Stimulated activated CD8-positive, alpha-beta memory T cell treated with anti-CD3 and anti-CD28 coated beads, Interleukin-15, amount 100 ng/mL, for 1 hour (primary cell): Measurements from ENCODE around the gene BAG1.

Experiments
- DNase-seq: peaks from one replicate; pipeline ENCODE4 v3.0.0-alpha.2; 2020; ENCODE audit warnings: low read depth

The BAG1 gene

GRCh38 chr9:33264473-33265177, at the start of gene BAG1, which contains the start of gene CHMP5:
Gene BAG1 (minus strand): TSS chr9:33264708.
Gene CHMP5 (plus strand): TSS chr9:33265049. CDS start chr9:33265079, 30 bp downstream.
- DNase-seq, result peak; percentile 100

- no peak for DNase-seq
These were observed 47.4 kb upstream of the BAG1 start for GRCh38 chr9:33311953-33312352.

- no peak for DNase-seq
These were observed 46.2 kb upstream of the BAG1 start for GRCh38 chr9:33310748-33311147.

- no peak for DNase-seq
These were observed 45.4 kb upstream of the BAG1 start for GRCh38 chr9:33309903-33310302.

- no peak for DNase-seq
These were observed 42.6 kb upstream of the BAG1 start for GRCh38 chr9:33307067-33307466.

- no peak for DNase-seq
These were observed 41.5 kb upstream of the BAG1 start for GRCh38 chr9:33306037-33306436.

GRCh38 chr9:33304362-33304761, 39.9 kb upstream of the BAG1 start:
- DNase-seq, result no peak

GRCh38 chr9:33300546-33300945, 36.0 kb upstream of the BAG1 start:
- DNase-seq, result no peak

- DNase-seq, result no peak
These were observed 32.9 kb upstream of the BAG1 start for GRCh38 chr9:33297432-33297831.

GRCh38 chr9:33295571-33295970, 31.1 kb upstream of the BAG1 start:
- DNase-seq, result no peak

GRCh38 chr9:33294670-33295432, 30.3 kb upstream of the BAG1 start:
- DNase-seq, result no peak

GRCh38 chr9:33293782-33294181, 29.3 kb upstream of the BAG1 start:
- DNase-seq, result no peak

- DNase-seq, result no peak
These were observed 27.4 kb upstream of the BAG1 start for GRCh38 chr9:33291901-33292300.

- no peak for DNase-seq
These were observed 26.5 kb upstream of the BAG1 start for GRCh38 chr9:33291031-33291397.

GRCh38 chr9:33290247-33291030, 25.9 kb upstream of the BAG1 start, which contains the start of gene NFX1:
Gene NFX1 (plus strand): TSS chr9:33290516. CDS start chr9:33290573, 57 bp downstream.
- peak; percentile 98 for DNase-seq

- no peak for DNase-seq
These were observed 25.4 kb upstream of the BAG1 start for GRCh38 chr9:33289936-33290246.

- no peak for DNase-seq
These were observed 25.0 kb upstream of the BAG1 start for GRCh38 chr9:33289496-33289895.

GRCh38 chr9:33288828-33289483, 24.4 kb upstream of the BAG1 start:
- DNase-seq, result no peak

- DNase-seq, result no peak
These were observed 23.7 kb upstream of the BAG1 start for GRCh38 chr9:33288235-33288634.

- DNase-seq, result no peak
These were observed 22.6 kb upstream of the BAG1 start for GRCh38 chr9:33287087-33287490.

- DNase-seq, result no peak
These were observed 21.0 kb upstream of the BAG1 start for GRCh38 chr9:33285502-33285901.

- DNase-seq, result no peak
These were observed 13.0 kb upstream of the BAG1 start for GRCh38 chr9:33277484-33277883.
